Measurements from ENCODE around the gene ITGA8.

DNA sequence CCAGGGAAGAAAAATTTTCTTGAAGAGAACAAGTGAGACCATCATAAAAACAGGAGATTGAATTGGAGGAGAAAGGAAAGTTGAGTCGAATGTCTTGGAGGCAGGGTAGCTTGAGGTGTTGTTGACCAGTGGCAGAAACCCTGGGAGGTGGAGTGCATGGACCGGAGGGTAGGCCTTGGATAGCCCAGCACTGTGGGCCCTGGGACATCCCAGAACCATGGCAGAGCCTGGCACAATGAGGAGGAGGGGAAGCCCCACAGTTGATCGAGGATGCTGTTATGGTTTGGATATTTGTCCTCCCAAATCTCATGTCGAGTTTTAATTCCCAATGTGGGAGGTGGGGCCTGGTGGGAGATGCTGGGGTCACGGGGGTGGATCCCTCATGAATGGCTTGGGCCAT is 157.1 kb downstream of the ITGA8 start:
- no peak for TF ChIP-seq POLR2A (IDR thresholded peaks at IDR 0.05; ENCODE audit: low read length)
- TF ChIP-seq GATA1 (IDR thresholded peaks at IDR 0.05; ENCODE audit: low read depth, low read length) = no peak

Data from erythroblast (primary cell).